Activated naive CD8-positive, alpha-beta T cell (primary cell): ENCODE data around the gene DOK5.

Source experiments
- H3K27ac Mint-ChIP-seq: one replicate; pipeline ENCODE4 v1.8.0; 2021; ENCODE audit warnings: mixed read lengths
- H3K27me3 Mint-ChIP-seq: one replicate; pipeline ENCODE4 v1.8.0; 2021; ENCODE audit warnings: mixed read lengths
- H3K36me3 Mint-ChIP-seq: one replicate; pipeline ENCODE4 v1.8.0; 2021; ENCODE audit warnings: mixed read lengths
- H3K4me1 Mint-ChIP-seq: one replicate; pipeline ENCODE4 v1.8.0; 2021; ENCODE audit warnings: low read depth, mixed read lengths
- H3K4me3 Mint-ChIP-seq: one replicate; pipeline ENCODE4 v1.8.0; 2021; ENCODE audit warnings: mild to moderate bottlenecking, mixed read lengths
- H3K9me3 Mint-ChIP-seq: one replicate; pipeline ENCODE4 v1.8.0; 2021; ENCODE audit warnings: low read depth, mixed read lengths

DOK5 gene

DNA sequence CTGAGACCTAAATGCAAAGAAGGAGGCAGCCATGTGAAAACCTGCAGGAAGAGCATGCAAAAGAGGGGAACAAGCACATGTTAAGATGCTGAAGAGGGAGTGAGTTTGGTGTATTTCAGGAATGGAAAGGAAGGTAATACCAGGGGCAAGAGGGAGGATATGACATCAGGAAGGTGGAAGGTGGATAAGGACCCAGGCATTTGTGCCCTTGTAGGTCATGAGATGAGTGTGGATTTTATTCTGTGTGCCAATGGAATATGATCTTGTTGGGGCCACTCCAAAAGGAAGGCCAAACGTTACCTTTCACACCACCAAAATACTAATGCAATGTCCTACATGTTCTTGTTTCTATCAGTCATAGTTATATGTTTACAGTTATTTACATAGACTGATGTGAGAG, 17.2 kb upstream of the DOK5 start:
- H3K27ac Mint-ChIP-seq = no peak overlapping the region
- no peak overlapping the region for H3K4me3 Mint-ChIP-seq
- peaks cover 5% of the 10 kb centered on the region for H3K27me3 Mint-ChIP-seq
- no peaks in the 10 kb centered on the region for H3K9me3 Mint-ChIP-seq
- H3K36me3 Mint-ChIP-seq = no peaks in the 10 kb centered on the region
- no peaks in the 10 kb centered on the region for H3K4me1 Mint-ChIP-seq

DNA sequence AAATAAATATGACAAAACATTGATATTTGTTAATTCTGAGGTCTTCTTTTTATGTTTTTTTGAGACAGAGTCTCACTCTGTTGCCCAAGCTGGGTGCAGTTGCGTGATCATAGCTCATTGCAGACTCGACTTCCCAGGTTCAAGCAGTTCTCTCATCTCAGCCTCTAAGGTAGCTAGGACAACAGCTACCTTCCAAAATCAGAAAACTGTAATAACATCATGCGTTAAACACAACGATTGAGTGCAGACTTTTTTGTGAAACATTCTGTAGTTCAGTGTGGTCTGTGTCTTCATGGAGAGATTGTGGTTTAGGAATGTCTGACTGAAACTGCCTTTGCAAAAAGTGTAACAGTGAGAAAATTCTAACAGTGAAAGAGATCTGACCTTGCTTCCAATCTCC, 16.1 kb upstream of the DOK5 start:
- no peaks in the 10 kb centered on the region for H3K4me1 Mint-ChIP-seq
- no peak overlapping the region for H3K4me3 Mint-ChIP-seq
- no peaks in the 10 kb centered on the region for H3K9me3 Mint-ChIP-seq
- peaks cover 5% of the 10 kb centered on the region for H3K27me3 Mint-ChIP-seq
- H3K27ac Mint-ChIP-seq = no peak overlapping the region
- H3K36me3 Mint-ChIP-seq = no peaks in the 10 kb centered on the region

DNA sequence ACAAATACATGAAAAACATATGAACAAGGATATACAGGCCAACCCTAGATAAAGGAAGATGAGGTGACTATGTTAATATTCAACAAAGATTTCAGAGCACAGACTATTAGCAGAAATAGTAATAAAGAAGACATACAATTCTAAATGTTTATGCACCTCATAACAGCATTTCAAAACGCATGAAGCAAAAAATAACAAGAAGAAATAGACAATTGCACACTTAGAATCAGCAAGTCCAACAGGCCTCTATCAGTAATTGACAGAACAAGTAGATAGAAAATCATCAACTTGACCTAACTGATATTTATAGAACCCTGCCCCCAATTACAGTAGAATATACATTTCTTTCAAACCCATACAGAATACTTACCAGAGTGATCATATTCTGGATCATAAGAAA, 11.4 kb upstream of the DOK5 start:
- Mint-ChIP-seq H3K4me1 (no peaks in the 10 kb centered on the region), H3K27me3 (peaks cover 9% of the 10 kb centered on the region), H3K9me3 (no peaks in the 10 kb centered on the region), H3K36me3 (no peaks in the 10 kb centered on the region), H3K27ac (no peak overlapping the region), H3K4me3 (no peak overlapping the region)

DNA sequence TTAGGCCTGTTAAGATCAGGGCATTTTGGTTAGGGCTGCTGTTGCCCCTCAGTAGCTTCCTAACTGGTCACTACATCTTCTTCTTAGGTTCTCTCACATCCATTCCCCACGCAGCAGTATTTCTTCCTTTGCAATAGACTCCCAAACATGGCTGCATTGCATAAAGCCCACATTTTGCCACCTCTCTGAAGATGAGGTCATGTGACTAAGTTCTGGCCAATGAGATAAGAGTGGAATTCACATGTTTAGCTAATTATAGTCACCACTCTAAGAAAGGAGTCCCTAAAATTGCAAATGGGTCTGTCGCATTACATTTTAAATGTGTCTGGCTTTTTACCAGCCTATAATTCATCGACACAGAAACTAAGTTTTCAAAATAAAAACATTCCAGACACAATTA, 9.3 kb upstream of the DOK5 start:
- no peak overlapping the region for H3K27ac Mint-ChIP-seq
- no peak overlapping the region for H3K4me3 Mint-ChIP-seq
- no peaks in the 10 kb centered on the region for H3K4me1 Mint-ChIP-seq
- H3K9me3 Mint-ChIP-seq = no peaks in the 10 kb centered on the region
- H3K27me3 Mint-ChIP-seq = peaks cover 6% of the 10 kb centered on the region
- no peaks in the 10 kb centered on the region for H3K36me3 Mint-ChIP-seq

DNA sequence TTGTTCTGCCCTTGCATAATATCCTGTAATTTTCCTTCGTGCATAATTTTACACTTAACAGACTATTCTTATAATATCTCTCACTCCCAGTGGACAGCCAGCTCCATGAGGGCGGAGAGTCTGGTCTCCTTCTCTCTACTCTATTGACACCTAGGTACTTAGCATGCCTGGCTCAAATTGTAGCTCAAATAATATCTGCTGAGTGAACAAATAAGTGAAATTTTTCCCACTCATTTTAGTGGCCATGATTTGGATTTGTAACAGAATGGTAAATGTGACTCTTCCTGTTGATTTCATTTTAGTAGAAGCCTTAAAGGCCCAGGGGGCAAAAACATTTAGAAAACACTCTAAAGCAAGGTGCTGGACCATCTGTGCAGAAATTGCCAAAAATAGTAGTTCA, 7.8 kb upstream of the DOK5 start:
- H3K27me3 Mint-ChIP-seq = peaks cover 8% of the 10 kb centered on the region
- H3K4me1 Mint-ChIP-seq = no peaks in the 10 kb centered on the region
- H3K27ac Mint-ChIP-seq = no peak overlapping the region
- no peak overlapping the region for H3K4me3 Mint-ChIP-seq
- no peaks in the 10 kb centered on the region for H3K9me3 Mint-ChIP-seq
- no peaks in the 10 kb centered on the region for H3K36me3 Mint-ChIP-seq

DNA sequence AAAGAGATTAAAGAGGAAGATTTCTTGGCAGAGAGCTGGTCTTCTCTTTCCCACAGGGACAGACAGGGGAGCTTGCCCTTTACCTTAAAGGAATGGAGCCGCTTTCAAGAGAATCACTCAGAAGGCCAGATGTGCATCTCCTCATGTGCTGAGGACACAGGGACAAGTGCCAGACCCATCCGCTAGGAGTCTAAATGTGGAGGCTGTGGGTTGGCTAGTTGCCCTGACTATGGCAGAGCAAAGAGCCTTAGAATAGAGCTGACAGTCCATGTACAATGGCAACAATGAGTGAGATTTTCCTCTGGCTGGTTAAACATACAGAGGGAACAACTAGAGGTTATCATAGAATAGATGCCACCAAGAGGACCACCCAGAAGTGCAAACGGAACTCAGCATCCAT, 7.3 kb upstream of the DOK5 start:
- peaks cover 9% of the 10 kb centered on the region for H3K27me3 Mint-ChIP-seq
- no peaks in the 10 kb centered on the region for H3K36me3 Mint-ChIP-seq
- no peaks in the 10 kb centered on the region for H3K9me3 Mint-ChIP-seq
- H3K4me3 Mint-ChIP-seq = no peak overlapping the region
- H3K27ac Mint-ChIP-seq = no peak overlapping the region
- H3K4me1 Mint-ChIP-seq = no peaks in the 10 kb centered on the region

DNA sequence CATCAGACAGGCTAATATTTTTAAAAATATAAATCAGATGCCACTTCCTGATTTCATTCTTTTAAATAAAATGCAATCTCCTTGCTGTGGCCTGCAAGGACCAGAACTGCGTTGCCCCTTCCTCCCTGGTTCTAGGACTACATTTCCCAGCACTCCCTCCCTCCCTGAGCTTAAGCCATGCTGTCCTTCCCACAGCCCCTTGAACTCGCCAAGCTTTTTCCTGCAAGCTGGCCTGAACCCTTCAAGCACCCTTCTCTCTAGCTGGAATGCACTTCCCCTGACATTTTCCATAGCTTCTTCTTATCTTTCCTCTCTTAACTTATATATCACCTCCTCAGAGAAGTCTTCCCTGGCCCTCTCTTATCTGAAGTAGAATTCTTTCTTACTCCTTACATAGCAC, 6.1 kb upstream of the DOK5 start:
- no peaks in the 10 kb centered on the region for H3K4me1 Mint-ChIP-seq
- H3K9me3 Mint-ChIP-seq = no peaks in the 10 kb centered on the region
- no peak overlapping the region for H3K4me3 Mint-ChIP-seq
- H3K27ac Mint-ChIP-seq = no peak overlapping the region
- peaks cover 19% of the 10 kb centered on the region for H3K27me3 Mint-ChIP-seq
- no peaks in the 10 kb centered on the region for H3K36me3 Mint-ChIP-seq

DNA sequence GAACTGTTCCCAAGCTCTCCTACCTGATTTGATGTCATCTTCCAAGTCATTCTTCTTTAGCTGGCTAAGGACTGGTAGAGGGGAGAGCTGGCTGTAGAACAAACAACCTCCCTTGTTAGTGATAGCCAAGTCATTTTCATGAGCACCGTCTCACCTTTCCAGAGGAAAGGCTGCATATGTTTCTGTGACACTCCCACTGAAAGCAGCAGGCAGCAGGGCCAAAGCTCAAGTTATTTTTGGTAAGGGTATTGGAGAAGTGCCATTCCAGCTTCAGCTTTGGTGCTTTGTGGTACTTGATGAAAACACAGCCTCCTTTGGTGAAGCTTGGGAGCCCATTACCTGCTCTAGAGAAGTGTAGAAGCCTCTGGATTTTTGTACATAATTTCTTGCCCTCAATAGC, 5.4 kb upstream of the DOK5 start:
- Mint-ChIP-seq H3K9me3 (no peaks in the 10 kb centered on the region), H3K27ac (no peak overlapping the region), H3K36me3 (no peaks in the 10 kb centered on the region), H3K4me1 (peaks cover 4% of the 10 kb centered on the region), H3K4me3 (no peak overlapping the region), H3K27me3 (peaks cover 26% of the 10 kb centered on the region)

DNA sequence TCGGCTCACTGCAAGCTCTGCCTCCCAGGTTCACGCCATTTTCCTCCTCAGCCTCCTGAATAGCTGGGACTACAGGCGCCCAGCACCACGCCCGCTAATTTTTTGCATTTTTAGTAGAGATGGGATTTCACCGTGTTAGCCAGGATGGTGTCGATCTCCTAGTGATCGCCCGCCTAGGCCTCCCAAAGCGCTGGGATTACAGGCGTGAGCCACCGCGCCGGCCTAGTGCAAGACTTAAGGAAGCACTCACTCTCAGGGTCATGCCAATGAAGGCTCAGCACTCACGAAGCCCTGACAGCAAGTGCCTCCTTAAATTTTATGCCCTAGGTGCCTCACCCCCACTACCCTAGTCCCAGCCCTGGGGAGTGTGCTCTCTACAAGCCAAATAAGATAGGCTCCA, 4.7 kb upstream of the DOK5 start:
- H3K4me1 Mint-ChIP-seq = peaks cover 5% of the 10 kb centered on the region
- no peak overlapping the region for H3K4me3 Mint-ChIP-seq
- H3K27ac Mint-ChIP-seq = no peak overlapping the region
- H3K9me3 Mint-ChIP-seq = no peaks in the 10 kb centered on the region
- H3K27me3 Mint-ChIP-seq = peaks cover 26% of the 10 kb centered on the region
- no peaks in the 10 kb centered on the region for H3K36me3 Mint-ChIP-seq

DNA sequence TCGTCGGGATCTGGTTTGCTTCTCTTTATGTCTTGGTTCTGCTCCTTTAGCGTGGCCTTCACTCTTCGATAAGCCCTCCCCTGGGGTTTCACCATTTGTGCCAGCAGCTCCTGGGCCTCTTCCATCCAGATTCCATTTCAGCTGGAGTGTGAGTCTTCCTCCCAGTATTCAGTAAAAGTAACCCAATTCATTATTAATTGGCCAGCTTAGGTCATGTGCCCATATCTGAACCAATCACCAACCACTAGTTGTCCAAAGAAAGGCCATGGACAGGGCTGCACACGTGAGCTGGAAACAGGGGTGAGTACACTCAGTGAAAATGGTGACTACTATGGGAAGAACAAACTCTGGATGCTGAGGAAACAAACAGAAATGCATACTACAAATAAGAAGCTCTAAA, 2.8 kb upstream of the DOK5 start:
- H3K27ac Mint-ChIP-seq = no peak overlapping the region
- H3K9me3 Mint-ChIP-seq = no peaks in the 10 kb centered on the region
- no peaks in the 10 kb centered on the region for H3K36me3 Mint-ChIP-seq
- peaks cover 9% of the 10 kb centered on the region for H3K4me1 Mint-ChIP-seq
- H3K27me3 Mint-ChIP-seq = peaks cover 37% of the 10 kb centered on the region
- no peak overlapping the region for H3K4me3 Mint-ChIP-seq

DNA sequence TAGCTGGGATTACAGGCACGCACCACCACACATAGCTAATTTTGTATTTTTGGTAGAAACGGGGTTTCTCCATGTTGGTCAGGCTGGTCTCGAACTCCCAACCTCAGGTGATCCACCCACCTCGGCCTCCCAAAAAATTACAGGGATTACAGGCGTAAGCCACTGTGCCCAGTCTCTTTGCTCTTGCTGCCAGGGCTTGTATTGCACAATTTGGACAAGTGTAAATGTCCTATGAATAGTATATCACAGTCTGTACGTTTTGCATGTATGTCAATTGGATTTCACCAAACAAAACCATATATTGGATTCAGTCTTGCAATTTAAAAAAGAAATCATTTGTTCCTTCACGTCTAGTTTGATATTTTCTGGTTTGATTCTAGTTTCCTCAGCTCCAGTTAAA, 2.1 kb upstream of the DOK5 start:
- Mint-ChIP-seq H3K9me3 (no peaks in the 10 kb centered on the region), H3K4me3 (no peak overlapping the region), H3K36me3 (no peaks in the 10 kb centered on the region), H3K4me1 (peaks cover 9% of the 10 kb centered on the region), H3K27ac (no peak overlapping the region), H3K27me3 (peaks cover 37% of the 10 kb centered on the region)

DNA sequence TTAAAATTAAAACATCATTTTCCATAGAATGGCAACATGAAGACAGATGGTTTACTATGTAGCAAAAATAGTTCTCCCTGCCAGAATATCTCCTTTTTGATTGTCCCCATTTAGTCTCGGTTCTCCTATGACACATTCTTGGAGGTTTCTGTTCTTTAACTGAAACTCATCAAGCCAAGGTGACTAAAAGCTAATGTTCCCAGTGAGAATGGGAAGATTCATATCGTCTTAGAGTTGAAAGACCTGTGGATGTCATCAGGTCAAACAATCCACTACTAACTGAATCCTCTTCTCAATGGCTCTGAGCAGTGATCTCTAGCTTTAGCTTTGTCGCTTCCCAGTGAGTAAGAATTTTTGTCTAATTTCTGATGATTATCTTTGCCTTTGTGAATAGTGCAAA, 1.3 kb upstream of the DOK5 start:
- no peaks in the 10 kb centered on the region for H3K36me3 Mint-ChIP-seq
- no peak overlapping the region for H3K27ac Mint-ChIP-seq
- H3K9me3 Mint-ChIP-seq = no peaks in the 10 kb centered on the region
- no peak overlapping the region for H3K4me3 Mint-ChIP-seq
- peaks cover 9% of the 10 kb centered on the region for H3K4me1 Mint-ChIP-seq
- H3K27me3 Mint-ChIP-seq = peaks cover 39% of the 10 kb centered on the region

DNA sequence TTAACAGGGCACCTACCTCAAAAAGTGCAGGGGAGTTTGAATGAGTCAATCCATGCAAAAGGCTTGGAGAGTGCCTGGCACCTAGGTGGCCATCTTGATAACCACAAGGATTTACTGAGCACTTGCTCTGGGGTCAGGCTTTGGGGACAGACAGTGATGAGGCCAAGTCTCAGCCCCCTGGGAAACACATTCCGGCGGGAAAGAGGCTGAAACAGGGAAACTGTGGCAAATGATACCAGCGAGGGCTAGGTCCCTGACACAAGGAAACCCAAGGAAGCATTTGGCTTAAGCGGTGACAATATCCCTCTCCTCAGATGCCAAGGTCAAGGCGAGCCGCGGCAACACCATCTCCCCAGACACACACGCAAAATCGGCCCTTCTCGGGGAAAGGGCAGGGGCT, 527 bp upstream of the DOK5 start:
- no peaks in the 10 kb centered on the region for H3K36me3 Mint-ChIP-seq
- H3K27me3 Mint-ChIP-seq = peaks cover 46% of the 10 kb centered on the region
- no peak overlapping the region for H3K27ac Mint-ChIP-seq
- peaks cover 9% of the 10 kb centered on the region for H3K4me1 Mint-ChIP-seq
- H3K9me3 Mint-ChIP-seq = no peaks in the 10 kb centered on the region
- H3K4me3 Mint-ChIP-seq = peak overlapping the region; percentile 48

DNA sequence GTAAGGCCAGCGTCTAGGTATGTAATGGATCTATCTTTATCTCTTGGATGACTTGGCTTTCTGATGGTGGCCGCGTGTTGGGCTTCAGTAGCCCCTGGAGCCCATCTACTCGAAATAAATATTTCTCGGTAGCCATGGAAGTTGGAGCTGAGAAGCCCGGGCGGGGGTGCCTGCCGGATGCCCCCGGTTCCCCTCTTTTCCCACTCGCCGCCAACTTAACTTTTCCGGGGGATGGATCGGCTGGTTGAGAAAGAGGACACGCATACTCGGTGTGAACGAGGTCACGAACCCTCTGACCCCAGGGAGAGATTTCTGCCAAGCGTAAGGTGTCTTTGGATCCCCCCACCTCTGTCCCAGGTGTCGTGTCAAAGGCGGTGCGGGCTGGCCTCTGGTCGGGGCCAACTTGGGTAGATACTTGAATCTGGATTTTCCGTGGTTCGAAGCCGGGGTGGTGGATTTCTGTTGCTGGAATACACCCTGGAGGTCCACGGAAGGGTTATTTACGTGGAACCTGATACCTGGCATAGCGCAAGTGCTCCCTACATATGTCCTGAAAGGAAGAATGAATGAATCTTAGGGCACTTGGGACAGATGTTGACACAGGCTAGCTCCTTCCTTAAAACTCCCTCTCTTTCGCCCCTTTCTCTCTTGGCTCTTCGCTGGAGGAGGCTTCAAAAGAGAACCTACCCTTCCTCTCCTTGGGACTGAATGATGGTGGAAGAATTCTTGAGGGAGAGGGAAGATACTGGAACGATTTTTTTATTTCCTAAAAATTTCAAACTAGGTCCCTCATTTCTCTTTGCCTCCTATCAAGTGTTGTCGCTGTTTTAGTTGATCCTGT, 996 bp downstream of the DOK5 start:
- H3K9me3 Mint-ChIP-seq = no peaks in the 10 kb centered on the region
- H3K36me3 Mint-ChIP-seq = no peaks in the 10 kb centered on the region
- no peak overlapping the region for H3K27ac Mint-ChIP-seq
- H3K4me1 Mint-ChIP-seq = peaks cover 9% of the 10 kb centered on the region
- peak overlapping the region; percentile 36 for H3K4me3 Mint-ChIP-seq
- peaks cover 54% of the 10 kb centered on the region for H3K27me3 Mint-ChIP-seq

DNA sequence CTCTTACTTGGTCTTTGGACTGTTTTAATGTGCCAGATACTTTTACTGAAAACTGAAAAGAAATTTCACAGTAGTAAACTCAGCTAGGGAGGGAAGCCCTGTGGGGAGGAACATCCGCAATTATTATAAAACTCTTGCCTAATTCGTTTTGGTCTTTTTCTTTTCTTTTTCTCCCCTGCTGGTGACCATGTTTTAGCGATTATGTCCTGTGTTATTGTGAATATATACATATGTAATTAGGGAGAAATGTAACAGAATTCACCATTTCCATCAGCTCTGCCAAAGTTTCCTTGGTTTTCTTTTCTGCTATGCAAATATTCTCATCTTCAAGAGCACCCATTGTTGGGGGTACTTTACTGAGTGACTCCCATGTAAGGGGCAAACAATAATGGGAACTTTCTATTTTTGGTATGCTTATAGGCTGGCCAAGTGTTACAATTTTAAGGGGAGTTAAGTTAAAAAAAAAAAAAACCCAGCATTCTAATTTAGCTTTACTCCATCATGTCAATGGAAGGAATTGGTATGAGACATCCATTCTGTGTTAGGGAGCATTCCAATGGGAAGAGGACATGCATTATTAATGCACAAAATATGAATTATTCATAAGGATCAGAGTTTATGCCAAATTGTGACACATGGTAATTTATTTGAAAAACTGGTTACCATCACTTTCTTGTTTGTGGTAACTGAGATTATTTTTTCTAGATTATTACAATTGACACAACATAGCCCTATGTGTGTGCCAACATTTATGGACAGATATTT, 2.0 kb downstream of the DOK5 start:
- no peaks in the 10 kb centered on the region for H3K9me3 Mint-ChIP-seq
- H3K4me1 Mint-ChIP-seq = peaks cover 9% of the 10 kb centered on the region
- H3K4me3 Mint-ChIP-seq = no peak overlapping the region
- no peaks in the 10 kb centered on the region for H3K36me3 Mint-ChIP-seq
- H3K27me3 Mint-ChIP-seq = peaks cover 58% of the 10 kb centered on the region
- H3K27ac Mint-ChIP-seq = no peak overlapping the region
